Ishikawa (cell line): ENCODE measurements around the gene GBF1.

ENCODE experiments used
- CEBPB ChIP-seq: IDR thresholded peaks from 2 replicates; pipeline ENCODE4 v1.6.1; 2012
- CREB1 ChIP-seq: IDR thresholded peaks from 2 replicates; pipeline ENCODE4 v1.6.1; 2012; ENCODE audit warnings: low read depth
- EGR1 ChIP-seq: IDR thresholded peaks from 2 replicates; pipeline ENCODE4 v1.6.1; 2012
- EP300 ChIP-seq: IDR thresholded peaks from 2 replicates; pipeline ENCODE4 v1.6.1; 2012; ENCODE audit warnings: borderline replicate concordance
- FOXM1 ChIP-seq: IDR thresholded peaks from 2 replicates; pipeline ENCODE4 v1.6.1; 2012; ENCODE audit warnings: low read depth, borderline replicate concordance
- NFIC ChIP-seq: IDR thresholded peaks from 2 replicates; pipeline ENCODE4 v1.6.1; 2012
- RAD21 ChIP-seq: IDR thresholded peaks from 2 replicates; pipeline ENCODE4 v1.6.1; 2012; ENCODE audit warnings: low read depth
- TAF1 ChIP-seq: IDR thresholded peaks from 2 replicates; pipeline ENCODE4 v1.6.1; 2012; ENCODE audit warnings: low read depth, mild to moderate bottlenecking
- TCF12 ChIP-seq: IDR thresholded peaks from 2 replicates; pipeline ENCODE4 v1.6.1; 2012; ENCODE audit warnings: low read depth
- TEAD4 ChIP-seq: IDR thresholded peaks from 2 replicates; pipeline ENCODE4 v1.6.1; 2012
- YY1 ChIP-seq: IDR thresholded peaks from 2 replicates; pipeline ENCODE4 v1.6.1; 2012; ENCODE audit warnings: low read depth
- ZBTB7A ChIP-seq: IDR thresholded peaks from 2 replicates; pipeline ENCODE4 v1.6.1; 2012; ENCODE audit warnings: low read depth
- TF ChIP-seq, protein P1 (sequence below): IDR thresholded peaks from 2 replicates; pipeline ENCODE4 v1.6.1; 2012; ENCODE audit warnings: low read depth, mild to moderate bottlenecking
- TF ChIP-seq, protein P2 (sequence below): IDR thresholded peaks from 2 replicates; pipeline ENCODE4 v1.6.1; 2012
- TF ChIP-seq, protein P3 (sequence below): IDR thresholded peaks from 2 replicates; pipeline ENCODE4 v1.6.1; 2012

Gene GBF1

DNA sequence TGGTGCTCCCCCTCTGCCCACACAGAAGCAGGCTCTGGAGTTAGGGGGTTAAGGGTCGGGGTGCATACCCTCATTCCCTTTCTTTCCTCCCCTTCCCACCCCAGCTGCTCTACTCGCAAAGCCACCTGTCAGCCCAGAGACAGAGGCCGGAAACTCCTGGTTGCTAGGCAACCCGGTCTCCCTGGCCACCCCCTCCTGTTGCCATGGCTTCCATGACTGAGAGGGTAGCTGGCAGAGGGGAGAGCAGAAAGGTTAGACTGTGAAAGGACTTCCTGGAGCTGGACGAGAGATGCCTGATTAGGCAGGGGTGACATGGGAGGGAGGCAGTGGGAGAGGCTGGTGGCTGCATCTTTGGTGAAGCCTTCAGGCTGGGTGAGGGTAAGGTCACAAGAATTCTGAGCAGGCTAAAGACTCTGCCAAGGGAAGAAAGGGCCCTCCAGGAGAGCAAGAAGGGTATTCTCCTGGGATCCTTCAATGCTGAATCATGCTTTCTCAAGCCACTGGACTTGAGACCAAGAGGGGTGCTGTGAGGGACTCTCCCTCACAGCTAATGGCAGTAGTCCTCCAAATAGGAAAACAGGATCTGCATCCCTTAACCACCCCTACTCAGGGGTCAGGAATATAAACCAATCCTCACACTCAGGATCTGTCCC is 167.8 kb downstream of the GBF1 start:
- TF ChIP-seq FOXM1 (0 out of 2 replicates have a peak, but pooled peaks have one; percentile 21), TEAD4 (no peak), CREB1 (no peak), CEBPB (no peak), EGR1 (peak; percentile 38; the same call in 1 of the 2 replicates), RAD21 (no peak), NFIC (no peak)
- TF ChIP-seq, protein P1, sequence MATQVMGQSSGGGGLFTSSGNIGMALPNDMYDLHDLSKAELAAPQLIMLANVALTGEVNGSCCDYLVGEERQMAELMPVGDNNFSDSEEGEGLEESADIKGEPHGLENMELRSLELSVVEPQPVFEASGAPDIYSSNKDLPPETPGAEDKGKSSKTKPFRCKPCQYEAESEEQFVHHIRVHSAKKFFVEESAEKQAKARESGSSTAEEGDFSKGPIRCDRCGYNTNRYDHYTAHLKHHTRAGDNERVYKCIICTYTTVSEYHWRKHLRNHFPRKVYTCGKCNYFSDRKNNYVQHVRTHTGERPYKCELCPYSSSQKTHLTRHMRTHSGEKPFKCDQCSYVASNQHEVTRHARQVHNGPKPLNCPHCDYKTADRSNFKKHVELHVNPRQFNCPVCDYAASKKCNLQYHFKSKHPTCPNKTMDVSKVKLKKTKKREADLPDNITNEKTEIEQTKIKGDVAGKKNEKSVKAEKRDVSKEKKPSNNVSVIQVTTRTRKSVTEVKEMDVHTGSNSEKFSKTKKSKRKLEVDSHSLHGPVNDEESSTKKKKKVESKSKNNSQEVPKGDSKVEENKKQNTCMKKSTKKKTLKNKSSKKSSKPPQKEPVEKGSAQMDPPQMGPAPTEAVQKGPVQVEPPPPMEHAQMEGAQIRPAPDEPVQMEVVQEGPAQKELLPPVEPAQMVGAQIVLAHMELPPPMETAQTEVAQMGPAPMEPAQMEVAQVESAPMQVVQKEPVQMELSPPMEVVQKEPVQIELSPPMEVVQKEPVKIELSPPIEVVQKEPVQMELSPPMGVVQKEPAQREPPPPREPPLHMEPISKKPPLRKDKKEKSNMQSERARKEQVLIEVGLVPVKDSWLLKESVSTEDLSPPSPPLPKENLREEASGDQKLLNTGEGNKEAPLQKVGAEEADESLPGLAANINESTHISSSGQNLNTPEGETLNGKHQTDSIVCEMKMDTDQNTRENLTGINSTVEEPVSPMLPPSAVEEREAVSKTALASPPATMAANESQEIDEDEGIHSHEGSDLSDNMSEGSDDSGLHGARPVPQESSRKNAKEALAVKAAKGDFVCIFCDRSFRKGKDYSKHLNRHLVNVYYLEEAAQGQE = no peak
- TF ChIP-seq, protein P2, sequence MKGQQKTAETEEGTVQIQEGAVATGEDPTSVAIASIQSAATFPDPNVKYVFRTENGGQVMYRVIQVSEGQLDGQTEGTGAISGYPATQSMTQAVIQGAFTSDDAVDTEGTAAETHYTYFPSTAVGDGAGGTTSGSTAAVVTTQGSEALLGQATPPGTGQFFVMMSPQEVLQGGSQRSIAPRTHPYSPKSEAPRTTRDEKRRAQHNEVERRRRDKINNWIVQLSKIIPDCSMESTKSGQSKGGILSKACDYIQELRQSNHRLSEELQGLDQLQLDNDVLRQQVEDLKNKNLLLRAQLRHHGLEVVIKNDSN = no peak

DNA sequence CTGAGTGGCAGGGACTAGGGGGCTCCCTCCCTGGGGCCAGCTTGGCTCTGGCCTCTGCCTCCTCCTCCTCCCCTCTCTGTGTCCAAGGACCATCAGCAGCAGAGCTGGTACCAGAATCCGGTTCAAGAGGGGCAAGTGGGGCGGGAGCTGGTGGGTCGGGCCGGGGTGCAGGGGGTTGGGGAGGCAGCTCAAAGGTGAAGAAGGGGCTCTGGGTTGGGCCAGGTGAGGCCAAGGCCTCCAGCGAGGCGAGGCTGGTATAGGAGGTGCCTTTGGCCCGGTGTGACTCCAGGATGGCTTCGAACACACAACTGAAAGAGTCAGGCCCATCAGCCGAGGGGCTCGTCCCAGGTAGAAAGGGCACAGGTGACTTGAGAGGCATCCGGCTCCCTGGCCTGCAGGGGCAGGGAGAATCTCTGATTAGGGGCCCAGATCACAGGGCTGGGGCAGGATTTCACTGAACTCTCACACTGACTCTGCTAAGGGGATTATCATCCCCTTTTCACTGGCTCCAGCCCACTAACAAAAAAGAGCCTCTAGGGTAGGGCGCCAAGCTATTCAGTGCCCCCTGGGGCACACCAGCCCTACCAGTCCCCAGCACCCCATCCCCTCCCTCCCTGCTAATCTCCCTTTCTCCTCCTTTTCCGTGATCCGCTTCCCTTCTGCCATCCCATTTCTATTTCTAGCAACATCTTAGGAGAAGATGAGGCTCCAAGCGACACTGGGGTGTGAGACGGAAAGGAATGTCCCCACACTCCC is 168.7 kb downstream of the GBF1 start:
- TF ChIP-seq, protein P3, sequence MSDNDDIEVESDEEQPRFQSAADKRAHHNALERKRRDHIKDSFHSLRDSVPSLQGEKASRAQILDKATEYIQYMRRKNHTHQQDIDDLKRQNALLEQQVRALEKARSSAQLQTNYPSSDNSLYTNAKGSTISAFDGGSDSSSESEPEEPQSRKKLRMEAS = no peak
- TF ChIP-seq, protein P2 = no peak
- TF ChIP-seq, protein P1 = no peak

DNA sequence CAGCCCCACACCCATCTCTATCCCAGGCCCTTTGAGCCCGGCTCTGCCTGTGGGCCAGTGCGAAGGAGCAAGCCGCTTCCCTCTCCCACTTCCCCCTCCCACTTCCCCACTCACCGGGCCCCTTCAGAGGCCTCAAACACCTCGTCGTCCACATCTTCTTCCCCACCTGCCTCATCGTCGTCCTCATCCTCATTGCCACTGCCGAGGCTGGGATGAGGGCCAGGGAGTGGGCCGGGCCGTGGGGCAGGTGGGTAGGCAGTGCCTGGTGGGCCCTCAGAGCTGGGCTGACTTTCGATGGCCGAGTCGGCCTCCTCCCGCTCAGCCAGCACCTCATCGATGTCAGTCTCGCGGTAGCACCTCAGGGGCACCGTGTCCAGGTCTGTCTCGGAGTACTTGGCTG is 169.4 kb downstream of the GBF1 start:
- TF ChIP-seq RAD21 = no peak
- TF ChIP-seq, protein P2 = no peak
- TF ChIP-seq CEBPB = no peak
- TF ChIP-seq YY1 = no peak
- TF ChIP-seq TCF12 = no peak
- no peak for TF ChIP-seq EP300
- no peak for TF ChIP-seq FOXM1
- TF ChIP-seq NFIC = no peak
- TF ChIP-seq ZBTB7A = no peak
- TF ChIP-seq TAF1 = no peak
- TF ChIP-seq, protein P1 = no peak

DNA sequence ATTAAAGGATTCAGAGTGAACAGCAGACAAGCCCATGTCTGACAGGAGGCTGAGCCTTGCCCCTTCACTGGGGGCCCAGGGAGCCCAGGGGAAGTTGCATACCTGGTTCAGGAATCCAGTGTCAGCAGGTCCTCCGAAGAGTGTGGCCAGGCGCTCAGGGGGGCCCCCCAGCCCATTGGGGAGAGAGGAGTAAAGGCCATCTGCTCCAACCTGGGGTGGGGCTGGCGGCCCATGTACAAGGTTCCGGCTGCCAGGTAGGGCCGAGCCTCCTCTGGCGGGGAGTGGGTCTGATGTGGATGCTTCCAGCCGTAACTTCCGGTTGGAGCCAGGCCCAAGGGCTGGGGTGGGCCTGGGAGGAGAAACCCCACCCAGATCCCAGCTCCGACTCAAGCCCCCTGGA is 171.0 kb downstream of the GBF1 start:
- TF ChIP-seq TEAD4 (no peak), CEBPB (no peak)

DNA sequence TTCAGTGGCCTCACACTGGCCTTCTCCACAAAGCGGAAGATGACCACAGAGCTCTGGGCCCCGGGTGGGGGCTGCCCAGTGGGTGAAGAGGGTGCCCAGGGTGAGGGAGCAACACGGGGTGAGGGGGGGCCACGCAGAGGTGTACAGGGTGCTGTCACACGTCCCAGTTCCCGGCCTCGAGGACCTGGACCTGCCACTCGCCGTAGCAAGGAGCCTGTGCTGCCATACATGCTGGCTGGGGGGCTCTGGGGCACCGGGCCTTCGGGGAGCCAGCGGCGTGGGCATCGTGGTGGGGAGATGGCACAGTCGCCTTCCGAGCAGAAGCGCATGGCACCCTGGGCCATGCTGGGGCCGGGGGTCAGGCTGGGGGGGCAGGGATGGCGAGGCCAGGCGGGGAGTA is 171.4 kb downstream of the GBF1 start:
- no peak for TF ChIP-seq TAF1
- no peak for TF ChIP-seq CEBPB
- no peak for TF ChIP-seq TEAD4
- TF ChIP-seq CREB1 = no peak
- TF ChIP-seq, protein P2 = no peak
- TF ChIP-seq NFIC = no peak
- no peak for TF ChIP-seq FOXM1
- TF ChIP-seq, protein P1 = no peak
- TF ChIP-seq EP300 = no peak
- TF ChIP-seq RAD21 = no peak
- no peak for TF ChIP-seq TCF12
- TF ChIP-seq EGR1 = no peak
- no peak for TF ChIP-seq ZBTB7A
